Mammary epithelial cell (primary cell): ENCODE results near the gene SEC14L5.

Source experiments
- EZH2 ChIP-seq: IDR thresholded peaks from 2 replicates; pipeline ENCODE4 v1.6.1; 2012; ENCODE audit warnings: low read length, inconsistent platforms, borderline replicate concordance
- TF ChIP-seq, protein P1 (sequence below), 2 donors: IDR thresholded peaks in 1 of 2; conservative IDR thresholded peaks in 1 of 2; 2 replicates each; pipeline ENCODE4 v1.5.1; 2011 to 2012; ENCODE audit warnings: inconsistent platforms in 2 of 2, low read length in 2 of 2, mild to moderate bottlenecking in 2 of 2, control low read depth in 1 of 2, low read depth in 1 of 2; ENCODE audit not compliant: insufficient read depth in 1 of 2; ENCODE audit errors: extremely low read depth in 1 of 2

DNA sequence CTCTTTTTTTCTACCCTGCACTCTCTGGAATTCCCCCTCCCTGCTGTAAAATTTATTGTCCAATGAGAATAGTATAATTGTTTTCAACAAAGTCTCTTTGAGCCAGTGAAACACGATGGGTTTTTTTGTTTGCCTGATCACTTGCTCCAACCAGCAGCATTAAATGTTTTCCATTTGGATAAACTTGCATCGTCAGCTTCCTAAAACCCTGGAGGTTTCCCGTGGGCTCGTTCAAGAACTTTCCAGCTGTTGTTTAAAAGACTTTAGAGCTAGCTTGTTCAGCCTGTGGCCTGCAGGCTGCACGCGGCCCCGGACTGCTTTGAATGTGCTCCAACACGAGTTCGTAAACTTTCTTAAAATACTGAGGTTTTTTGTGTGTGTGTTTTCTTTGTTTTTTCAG is 60.7 kb downstream of the SEC14L5 start:
- TF ChIP-seq, protein P1, sequence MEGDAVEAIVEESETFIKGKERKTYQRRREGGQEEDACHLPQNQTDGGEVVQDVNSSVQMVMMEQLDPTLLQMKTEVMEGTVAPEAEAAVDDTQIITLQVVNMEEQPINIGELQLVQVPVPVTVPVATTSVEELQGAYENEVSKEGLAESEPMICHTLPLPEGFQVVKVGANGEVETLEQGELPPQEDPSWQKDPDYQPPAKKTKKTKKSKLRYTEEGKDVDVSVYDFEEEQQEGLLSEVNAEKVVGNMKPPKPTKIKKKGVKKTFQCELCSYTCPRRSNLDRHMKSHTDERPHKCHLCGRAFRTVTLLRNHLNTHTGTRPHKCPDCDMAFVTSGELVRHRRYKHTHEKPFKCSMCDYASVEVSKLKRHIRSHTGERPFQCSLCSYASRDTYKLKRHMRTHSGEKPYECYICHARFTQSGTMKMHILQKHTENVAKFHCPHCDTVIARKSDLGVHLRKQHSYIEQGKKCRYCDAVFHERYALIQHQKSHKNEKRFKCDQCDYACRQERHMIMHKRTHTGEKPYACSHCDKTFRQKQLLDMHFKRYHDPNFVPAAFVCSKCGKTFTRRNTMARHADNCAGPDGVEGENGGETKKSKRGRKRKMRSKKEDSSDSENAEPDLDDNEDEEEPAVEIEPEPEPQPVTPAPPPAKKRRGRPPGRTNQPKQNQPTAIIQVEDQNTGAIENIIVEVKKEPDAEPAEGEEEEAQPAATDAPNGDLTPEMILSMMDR (conservative IDR thresholded peaks at IDR 0.05 in 1 of 2, IDR thresholded peaks at IDR 0.05 in 1 of 2; ENCODE audit: extremely low read depth in 1 of 2, insufficient read depth in 1 of 2, low read depth in 1 of 2, low read length in 2 of 2) = no peak
- no peak for TF ChIP-seq EZH2
